ENCODE results near the gene SLIT3.

- TF ChIP-seq ATF3 (IDR thresholded peaks at IDR 0.05) (no peak), ATF3 (CRISPR knock-in tag; conservative IDR thresholded peaks at IDR 0.05) (no peak), CBX1 (IDR thresholded peaks at IDR 0.05; ENCODE audit: low read depth) (no peak), EP400 (IDR thresholded peaks at IDR 0.05) (no peak), REST (IDR thresholded peaks at IDR 0.05; ENCODE audit: borderline replicate concordance) (no peak), REST (CRISPR knock-in tag; IDR thresholded peaks at IDR 0.05; ENCODE audit: low read depth) (no peak), CAMTA2 (CRISPR knock-in tag; conservative IDR thresholded peaks at IDR 0.05) (no peak), HDAC3 (IDR thresholded peaks at IDR 0.05; ENCODE audit: borderline replicate concordance, partially characterized antibody) (no peak), ZNF707 (CRISPR knock-in tag; conservative IDR thresholded peaks at IDR 0.05) (no peak), EHMT2 (IDR thresholded peaks at IDR 0.05) (no peak), CTCF (IDR thresholded peaks at IDR 0.05 in 2 of 3, conservative IDR thresholded peaks at IDR 0.05 in 1 of 3; ENCODE audit: insufficient read depth in 2 of 3, low read depth in 1 of 3, low read length in 3 of 3) (no peak)
These were observed 607.1 kb downstream of the SLIT3 start for GRCh38 chr5:168693883-168694282.
